AG04449 (cell line): ENCODE data around the gene WDR7.

Source experiments
- CTCF ChIA-PET: fragments of 350-600 bp; formaldehyde crosslinking; extraction: SDS; loops from one replicate; lab custom pipeline; 2021; ENCODE audit warnings: antibody characterized with exemption; lab: Yijun Ruan, JAX
- POLR2A ChIA-PET: fragments of 400-600, 350-600 bp; formaldehyde crosslinking; extraction: SDS; loops from one replicate; lab custom pipeline; 2020; ENCODE audit warnings: antibody characterized with exemption, inconsistent platforms; lab: Yijun Ruan, JAX
- DNase-seq: peaks from one replicate; pipeline ENCODE4 v3.0.0-alpha.2; 2010; ENCODE audit warnings: low read depth, low spot score
- H3K4me3 ChIP-seq: 2 replicates; pipeline ENCODE4 v1.5.1; 2011; ENCODE audit warnings: low read depth, mild to moderate bottlenecking, control low read depth, low read length
- CTCF ChIP-seq: IDR thresholded peaks from one replicate; pipeline ENCODE4 v1.5.1; 2011; ENCODE audit warnings: mild to moderate bottlenecking, moderate library complexity, low read length, control low read depth, inconsistent platforms; ENCODE audit not compliant: insufficient read depth; ENCODE audit errors: missing control alignments

WDR7 gene

GRCh38 chr18:56641714-56642337, 9.3 kb upstream of the WDR7 start:
- POLR2A ChIA-PET: interaction anchor here (1.3 kb wide), 1 partner anchor 9 kb away, joined by 5 read pairs; the partner anchor contains the start of gene WDR7
- CTCF ChIA-PET: interaction anchor here (1.2 to 2.6 kb wide), 3 partner anchors 8 to 41 kb away, joined by 3 to 13 read pairs (median 8); partner anchors contain the start of gene WDR7
- no peak overlapping the region for H3K4me3 ChIP-seq
- DNase-seq: no peak
- no peak for TF ChIP-seq CTCF

GRCh38 chr18:56643381-56643780, 7.8 kb upstream of the WDR7 start:
- no peak for DNase-seq
- H3K4me3 ChIP-seq: no peak overlapping the region
- ChIA-PET CTCF (interaction anchor here (0.6 kb wide), 1 partner anchor 1474 kb away, joined by 3 read pairs; no protein-coding TSS in a partner anchor), POLR2A (no interaction called here)
- no peak for TF ChIP-seq CTCF

GRCh38 chr18:56645415-56646016, 5.6 kb upstream of the WDR7 start:
- H3K4me3 ChIP-seq: no peak overlapping the region
- ChIA-PET POLR2A (no interaction called here), CTCF (interaction anchor here (1.0 to 2.1 kb wide), 6 partner anchors 13 to 1410 kb away, joined by 3 to 9 read pairs (median 4); no protein-coding TSS in a partner anchor)
- TF ChIP-seq CTCF: no peak
- DNase-seq: no peak

- DNase-seq: no peak
- no peak overlapping the region for H3K4me3 ChIP-seq
- CTCF ChIA-PET: interaction anchor here (1.5 kb wide), 1 partner anchor 8 kb away, joined by 6 read pairs; no protein-coding TSS in a partner anchor
- POLR2A ChIA-PET: no interaction called here
- TF ChIP-seq CTCF: no peak
These were observed 4.1 kb upstream of the WDR7 start for GRCh38 chr18:56647071-56647470.

- no peak for DNase-seq
- CTCF ChIA-PET: interaction anchor here (1.5 kb wide), 1 partner anchor 9 kb away, joined by 6 read pairs; no protein-coding TSS in a partner anchor
- POLR2A ChIA-PET: no interaction called here
- H3K4me3 ChIP-seq: no peak overlapping the region
- no peak for TF ChIP-seq CTCF
These were observed 2.9 kb upstream of the WDR7 start for GRCh38 chr18:56647951-56648893.
